Measurements from ENCODE around the gene NUP54.

Gene NUP54

GRCh38 chr4:76148142-76148865, at the start of gene NUP54:
Gene NUP54, minus strand, starts transcription at chr4:76148397. Its CDS starts 23 bp downstream, at chr4:76148374.
- DNase-seq (ENCODE audit: low read depth in 2 of 2, low spot score in 1 of 2), result peak; percentile 91 to 93

GRCh38 chr4:76197031-76197743, 49.0 kb upstream of the NUP54 start:
- DNase-seq (ENCODE audit: low read depth in 2 of 2, low spot score in 1 of 2), result no peak

GRCh38 chr4:76196376-76196775, 48.2 kb upstream of the NUP54 start:
- DNase-seq (ENCODE audit: low read depth in 2 of 2, low spot score in 1 of 2), result no peak

GRCh38 chr4:76195326-76195725, 47.1 kb upstream of the NUP54 start:
- DNase-seq (ENCODE audit: low read depth in 2 of 2, low spot score in 1 of 2), result no peak

GRCh38 chr4:76194325-76194724, 46.1 kb upstream of the NUP54 start:
- DNase-seq (ENCODE audit: low read depth in 2 of 2, low spot score in 1 of 2), result no peak

GRCh38 chr4:76192236-76192635, 44.0 kb upstream of the NUP54 start:
- DNase-seq (ENCODE audit: low read depth in 2 of 2, low spot score in 1 of 2), result no peak

GRCh38 chr4:76188557-76188956, 40.4 kb upstream of the NUP54 start:
- no peak for DNase-seq (ENCODE audit: low read depth in 2 of 2, low spot score in 1 of 2)

GRCh38 chr4:76188149-76188548, 40.0 kb upstream of the NUP54 start:
- DNase-seq (ENCODE audit: low read depth in 2 of 2, low spot score in 1 of 2), result no peak

GRCh38 chr4:76187152-76187551, 39.0 kb upstream of the NUP54 start:
- no peak for DNase-seq (ENCODE audit: low read depth in 2 of 2, low spot score in 1 of 2)

GRCh38 chr4:76182463-76182862, 34.3 kb upstream of the NUP54 start:
- no peak for DNase-seq (ENCODE audit: low read depth in 2 of 2, low spot score in 1 of 2)

GRCh38 chr4:76179398-76180318, 31.5 kb upstream of the NUP54 start:
- DNase-seq (ENCODE audit: low read depth in 2 of 2, low spot score in 1 of 2), result peak; percentile 38 to 67

- DNase-seq (ENCODE audit: low read depth in 2 of 2, low spot score in 1 of 2), result no peak
Observed at GRCh38 chr4:76178296-76178695, 30.1 kb upstream of the NUP54 start.

GRCh38 chr4:76177709-76178108, 29.5 kb upstream of the NUP54 start:
- DNase-seq (ENCODE audit: low read depth in 2 of 2, low spot score in 1 of 2), result no peak

- DNase-seq (ENCODE audit: low read depth in 2 of 2, low spot score in 1 of 2), result no peak
Observed at GRCh38 chr4:76175336-76175735, 27.1 kb upstream of the NUP54 start.

GRCh38 chr4:76174216-76174615, 26.0 kb upstream of the NUP54 start:
- no peak for DNase-seq (ENCODE audit: low read depth in 2 of 2, low spot score in 1 of 2)

- no peak for DNase-seq (ENCODE audit: low read depth in 2 of 2, low spot score in 1 of 2)
Observed at GRCh38 chr4:76168688-76169087, 20.5 kb upstream of the NUP54 start.

GRCh38 chr4:76166480-76166879, 18.3 kb upstream of the NUP54 start:
- DNase-seq (ENCODE audit: low read depth in 2 of 2, low spot score in 1 of 2), result no peak

GRCh38 chr4:76160355-76160754, 12.2 kb upstream of the NUP54 start:
- no peak for DNase-seq (ENCODE audit: low read depth in 2 of 2, low spot score in 1 of 2)

- DNase-seq (ENCODE audit: low read depth in 2 of 2, low spot score in 1 of 2), result no peak
Observed at GRCh38 chr4:76156635-76157034, 8.4 kb upstream of the NUP54 start.

- DNase-seq (ENCODE audit: low read depth in 2 of 2, low spot score in 1 of 2), result no peak
Observed at GRCh38 chr4:76155979-76156378, 7.8 kb upstream of the NUP54 start.

- DNase-seq (ENCODE audit: low read depth in 2 of 2, low spot score in 1 of 2), result no peak
Observed at GRCh38 chr4:76153356-76153755, 5.2 kb upstream of the NUP54 start.
